Posterior vena cava (tissue), 2 donors: ENCODE results near the gene SYT8. TPM values are rescaled to one million over a fixed set of nuclear protein-coding genes. Genes with fewer than 3 reads are reported as not detected.
A peak's percentile ranks its signal among the peaks of the same experiment; 100 is the strongest.
"Not testable (repeated sequence)": the region's sequence is repeated elsewhere in the genome, so short reads cannot be mapped to it uniquely, and the experiment has no call there.

Source experiments
- DNase-seq: peaks from one replicate; pipeline ENCODE4 v3.0.0-alpha.2; 2020; ENCODE audit warnings: low spot score
- intact Hi-C, 2 donors: fragments of 100-400 bp; cut with DNase I; formaldehyde crosslinking; loops; one replicate each; pipeline versions ENCODE4 v1.14.1 to v1.14.2; 2022 to 2023
- long read RNA-seq, 2 donors: library from polyadenylated mRNA; unstranded; transcript quantifications; one replicate each; pipeline ENCODE4 v2.0.0, GENCODE V29; 2020 to 2021
- total RNA-seq, 2 donors: library from RNA; stranded (reverse); fragmentation: NEBNext Ultra II Directional; extraction: Animal tissue kit (Norgen Biotek cat#: 25700); gene quantifications; one replicate each; pipeline ENCODE4 v1.2.1, GENCODE V29; 2021
- donor health status: DM: yes; HTN: yes; CAD: no.
- donor health status: DM: yes; HTN: yes; CAD: no.

The SYT8 gene, protein sequence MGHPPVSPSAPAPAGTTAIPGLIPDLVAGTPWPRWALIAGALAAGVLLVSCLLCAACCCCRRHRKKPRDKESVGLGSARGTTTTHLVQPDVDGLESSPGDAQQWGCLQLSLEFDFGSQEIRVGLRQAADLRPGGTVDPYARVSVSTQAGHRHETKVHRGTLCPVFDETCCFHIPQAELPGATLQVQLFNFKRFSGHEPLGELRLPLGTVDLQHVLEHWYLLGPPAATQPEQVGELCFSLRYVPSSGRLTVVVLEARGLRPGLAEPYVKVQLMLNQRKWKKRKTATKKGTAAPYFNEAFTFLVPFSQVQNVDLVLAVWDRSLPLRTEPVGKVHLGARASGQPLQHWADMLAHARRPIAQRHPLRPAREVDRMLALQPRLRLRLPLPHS
- not detected for total RNA-seq
- long read RNA-seq, donor 1 = 0 reads
- long read RNA-seq, donor 2 = 0 reads

DNA sequence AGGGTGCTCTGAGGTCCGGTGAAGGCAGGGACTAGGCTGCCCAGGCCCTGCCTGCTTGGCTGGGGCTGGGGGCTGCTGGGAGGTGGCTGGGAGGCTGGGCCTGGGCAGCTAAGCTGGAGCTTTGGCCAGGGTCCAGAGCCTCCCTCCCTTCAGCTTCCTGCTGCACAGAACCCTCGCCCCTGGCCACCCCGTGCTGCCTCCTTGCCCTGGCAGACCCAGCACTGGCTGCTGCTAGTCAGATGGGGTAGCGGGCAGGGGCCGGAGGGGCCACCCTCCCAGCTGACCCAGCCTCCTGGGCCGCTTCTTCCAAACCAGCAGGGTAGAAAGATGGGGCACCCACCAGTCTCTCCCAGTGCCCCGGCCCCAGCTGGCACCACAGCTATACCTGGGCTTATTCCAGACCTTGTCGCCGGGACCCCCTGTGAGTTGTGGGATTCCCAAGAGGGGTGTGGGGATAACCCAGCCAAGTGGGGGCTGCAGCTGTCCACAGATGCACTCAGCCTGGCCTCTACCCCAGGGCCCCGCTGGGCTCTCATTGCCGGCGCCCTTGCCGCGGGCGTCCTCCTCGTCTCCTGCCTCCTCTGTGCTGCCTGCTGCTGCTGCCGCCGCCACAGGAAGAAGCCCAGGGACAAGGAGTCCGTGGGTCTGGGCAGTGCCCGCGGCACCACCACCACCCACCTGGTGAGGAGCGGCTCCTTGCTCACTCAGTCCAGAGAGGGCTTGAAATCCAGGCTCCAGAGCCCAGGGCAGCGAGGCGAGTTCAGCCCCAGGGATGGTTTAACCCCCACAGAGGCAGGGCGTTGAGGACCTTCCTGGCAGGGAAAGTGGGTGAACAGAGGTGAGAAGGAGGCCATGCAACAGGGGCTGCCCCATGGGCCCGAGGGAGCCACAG is at the start of gene SYT8:
SYT8 (plus strand) TSS at position 212 of the 892 bp plus-strand sequence; CDS start at position 328, 116 bp downstream.
- intact Hi-C loops = loop anchor here (2.0 to 5.0 kb wide), 3 partner anchors 142 to 322 kb away; no protein-coding TSS in a partner anchor
- no peak for DNase-seq

DNA sequence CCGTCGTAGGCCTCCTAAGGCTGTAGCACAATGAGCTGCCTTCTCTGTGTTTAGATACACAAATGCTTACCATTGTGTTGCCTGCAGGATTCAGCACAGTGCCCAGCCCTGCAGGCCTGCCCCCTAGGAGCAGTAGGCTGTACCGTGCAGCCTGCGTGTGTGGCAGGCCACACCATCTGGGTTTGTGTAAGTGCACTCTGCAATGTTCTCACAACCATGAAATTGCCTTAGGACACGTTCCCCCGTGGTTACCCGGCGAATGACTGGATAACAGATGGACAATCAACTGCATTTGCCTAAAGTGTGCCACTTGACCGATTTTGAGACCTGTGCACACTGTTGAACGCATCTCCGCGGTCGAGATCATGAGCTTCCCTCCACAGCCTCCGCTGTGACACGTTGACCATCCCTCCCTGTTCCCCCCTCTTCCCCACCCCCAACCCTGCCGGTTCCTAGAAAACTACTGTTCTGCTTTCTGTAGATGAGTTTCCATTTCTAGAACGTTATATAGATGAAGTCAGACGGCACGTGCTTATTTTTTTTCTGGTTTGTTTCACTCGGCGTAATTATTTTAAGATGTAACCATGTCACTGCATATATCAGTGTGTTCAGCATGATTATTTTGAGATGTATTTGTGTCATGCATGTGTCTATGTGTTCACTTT is 48.9 kb upstream of the SYT8 start:
- peak; percentile 82 for DNase-seq
- intact Hi-C loops = no loop called here

DNA sequence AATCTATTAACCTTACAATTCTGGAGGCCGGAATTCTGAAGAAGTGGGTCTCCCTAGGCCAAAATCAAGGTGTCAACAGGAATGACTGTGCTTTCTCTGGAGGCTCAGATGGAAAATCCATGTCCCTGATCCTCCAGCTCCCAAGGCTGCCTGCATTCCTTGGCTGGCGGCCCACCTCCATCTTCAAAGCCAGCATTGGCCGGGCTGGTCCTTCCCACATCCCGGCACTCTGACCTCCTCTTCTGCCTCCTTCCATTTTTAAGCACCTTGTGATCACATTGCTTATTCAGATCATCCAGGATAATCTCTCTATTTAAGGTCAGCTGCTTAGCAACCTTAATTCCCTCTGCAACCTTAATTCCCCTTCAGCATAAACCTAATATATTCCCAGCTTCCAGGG is 48.3 kb upstream of the SYT8 start:
- intact Hi-C loops = no loop called here
- DNase-seq = peak; percentile 17

DNA sequence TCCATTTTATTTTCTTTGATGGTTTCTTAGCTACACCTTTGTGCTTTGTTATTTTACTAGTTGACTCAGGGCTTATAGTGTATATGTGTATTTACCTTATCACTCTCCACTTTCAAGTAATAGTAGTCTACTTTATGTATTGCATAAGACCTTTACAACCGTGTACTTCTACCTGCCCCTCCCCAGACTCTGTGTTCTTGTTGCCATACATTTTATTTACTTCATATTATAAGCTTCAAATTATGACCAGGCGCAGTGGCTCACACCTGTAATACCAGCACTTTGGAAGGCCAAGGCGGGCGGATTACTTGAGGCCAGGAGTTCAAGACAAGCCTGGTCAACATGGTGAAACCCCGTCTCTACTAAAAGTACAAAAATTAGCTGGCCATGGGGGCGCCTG is 42.9 kb upstream of the SYT8 start:
- intact Hi-C loops = no loop called here

DNA sequence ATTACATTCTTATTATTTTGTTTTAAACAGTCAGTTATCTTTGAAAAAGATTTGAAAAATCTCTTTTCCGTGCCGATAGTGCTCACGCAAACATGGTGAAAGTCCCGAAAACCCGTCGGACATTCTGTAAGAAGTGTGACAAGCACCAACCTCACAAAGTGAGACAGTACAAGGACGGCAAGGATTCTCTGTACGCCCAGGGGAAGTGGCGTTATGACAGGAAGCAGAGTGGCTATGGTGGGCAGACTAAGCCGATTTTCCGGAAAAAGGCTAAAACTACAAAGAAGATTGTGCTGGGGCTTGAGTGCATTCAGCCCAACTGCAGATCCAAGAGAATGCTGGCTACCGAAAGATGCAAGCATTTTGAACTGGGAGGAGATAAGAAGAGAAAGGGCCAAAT is 42.3 kb upstream of the SYT8 start:
- peak; percentile 15 for DNase-seq
- intact Hi-C loops = no loop called here

More for the DNA sequence above, 42.9 kb upstream of the SYT8 start:
- peak; percentile 49 for DNase-seq

DNA sequence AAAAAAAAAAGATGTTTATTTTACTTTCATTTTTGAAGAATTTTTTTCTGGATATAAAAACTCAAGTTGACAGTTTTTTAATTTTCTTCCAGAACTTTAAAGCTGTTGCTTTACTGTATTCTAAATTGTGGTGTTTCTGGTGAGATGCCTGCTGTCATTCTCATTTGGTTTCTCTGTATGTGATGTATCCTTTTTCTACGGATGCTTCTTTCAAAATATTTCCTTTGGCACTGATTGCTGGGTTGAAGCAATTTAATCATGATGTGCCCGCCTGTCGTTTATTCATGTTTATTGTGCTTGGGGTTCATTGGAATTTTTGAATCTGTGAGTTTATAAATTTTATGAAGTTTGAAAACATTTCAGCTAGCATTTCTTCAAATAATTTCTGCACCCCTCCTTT is 41.7 kb upstream of the SYT8 start:
- intact Hi-C loops = no loop called here
- no peak for DNase-seq

DNA sequence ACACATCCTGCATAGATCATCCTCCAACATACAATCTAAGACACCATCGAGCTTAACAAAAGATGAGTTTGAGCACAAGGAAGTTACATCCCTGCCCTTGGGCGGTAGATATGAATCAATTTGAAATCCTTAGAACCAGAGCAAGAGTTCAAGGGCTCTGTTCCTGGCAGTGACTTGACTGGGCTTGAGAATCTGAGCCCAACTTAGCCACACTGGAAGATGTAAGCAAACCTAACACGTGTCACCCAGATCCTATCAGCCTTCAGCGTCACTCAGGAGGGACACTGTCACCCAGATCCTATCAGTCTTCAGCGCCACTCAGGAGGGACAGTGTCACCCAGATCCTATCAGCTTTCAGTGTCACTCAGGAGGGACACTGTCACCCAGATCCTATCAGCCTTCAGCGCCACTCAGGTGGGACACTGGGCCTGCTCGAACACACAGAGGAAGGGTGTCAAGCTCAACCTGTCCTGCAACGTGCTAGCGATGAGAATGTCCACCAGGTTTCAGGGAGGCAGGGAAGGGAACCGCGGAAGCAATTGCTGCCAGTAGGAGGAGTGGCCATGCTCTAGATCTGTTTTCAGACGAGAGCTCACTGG is 38.3 kb upstream of the SYT8 start:
- intact Hi-C loops = no loop called here
- DNase-seq = peak; percentile 35

GRCh38 chr11:1797391-1798125 is 37.2 kb upstream of the SYT8 start:
- intact Hi-C loops = no loop called here

GRCh38 chr11:1803246-1803645 is 31.5 kb upstream of the SYT8 start:
- intact Hi-C loops = no loop called here
- DNase-seq = no peak

More at GRCh38 chr11:1797391-1798125, 37.2 kb upstream of the SYT8 start:
- no peak for DNase-seq

DNA sequence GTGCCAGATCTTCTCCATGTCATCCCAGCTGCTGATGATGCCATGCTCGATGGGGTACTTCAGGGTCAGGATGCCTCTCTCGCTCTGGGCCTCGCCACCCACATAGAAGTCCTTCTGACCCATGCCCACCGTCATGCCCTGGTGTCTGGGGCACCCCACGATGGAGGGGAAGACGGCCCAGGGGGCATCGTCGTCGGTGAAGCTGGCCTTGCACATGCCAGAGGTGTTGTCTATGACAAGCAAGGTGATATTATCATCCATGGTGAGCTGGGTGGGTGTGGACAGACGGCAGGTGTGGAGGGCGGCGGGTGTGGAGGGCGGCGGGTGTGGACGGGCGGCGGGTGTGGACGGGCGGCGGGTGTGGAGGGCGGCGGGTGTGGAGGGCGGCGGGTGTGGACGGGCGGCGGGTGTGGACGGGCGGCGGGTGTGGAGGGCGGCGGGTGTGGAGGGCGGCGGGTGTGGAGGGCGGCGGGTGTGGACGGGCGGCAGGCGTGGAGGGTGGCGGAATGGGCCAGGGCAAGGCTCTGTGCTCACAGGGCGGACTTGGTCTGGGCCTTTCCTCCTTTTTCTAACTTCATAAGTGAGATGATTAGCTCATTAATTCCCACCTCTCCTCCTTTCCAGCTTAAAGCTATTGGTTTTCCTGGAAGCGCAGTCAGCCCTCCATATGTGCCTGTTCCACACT is 30.8 kb upstream of the SYT8 start:
- DNase-seq, intact Hi-C loops: not testable (repeated sequence)

- intact Hi-C loops = no loop called here
- no peak for DNase-seq
Measured at GRCh38 chr11:1805525-1805924, 29.3 kb upstream of the SYT8 start.

DNA sequence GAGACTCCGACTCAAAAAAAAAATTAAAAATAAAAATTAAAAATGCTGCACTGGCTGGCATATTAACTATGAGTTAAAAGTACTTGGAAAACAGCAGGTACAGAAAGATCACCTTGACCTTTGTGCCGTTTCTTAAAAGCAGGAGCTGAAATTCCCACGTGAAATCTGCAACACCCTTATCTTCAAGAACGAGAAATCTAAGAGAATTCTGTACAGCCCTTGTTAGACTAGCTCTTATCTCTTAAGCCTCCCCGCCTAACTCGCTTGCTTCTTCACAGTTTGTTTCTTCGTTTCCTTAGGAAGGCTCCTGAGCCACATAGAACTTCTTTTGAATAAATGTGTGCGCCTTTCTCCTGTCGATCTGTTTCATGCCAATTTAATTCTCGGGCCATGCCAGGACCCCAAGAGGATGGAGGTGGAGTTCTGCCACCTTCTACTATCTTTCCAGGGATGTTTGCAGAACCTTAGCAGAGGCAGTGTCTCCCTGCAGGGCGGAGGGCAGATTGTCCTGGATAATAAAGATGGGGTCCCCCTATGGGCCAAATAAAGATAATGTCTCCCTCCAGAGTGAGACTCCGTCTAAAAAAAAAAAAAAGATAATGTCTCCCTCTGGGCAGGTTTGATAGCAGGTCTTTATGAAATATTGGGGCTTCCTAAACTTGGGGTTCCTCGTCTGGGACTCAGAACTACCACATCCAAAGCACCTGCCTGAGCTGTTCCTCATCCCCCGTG is 27.4 kb upstream of the SYT8 start:
- DNase-seq = no peak
- intact Hi-C loops = no loop called here

GRCh38 chr11:1810761-1811160 is 24.0 kb upstream of the SYT8 start:
- intact Hi-C loops = no loop called here
- no peak for DNase-seq

DNA sequence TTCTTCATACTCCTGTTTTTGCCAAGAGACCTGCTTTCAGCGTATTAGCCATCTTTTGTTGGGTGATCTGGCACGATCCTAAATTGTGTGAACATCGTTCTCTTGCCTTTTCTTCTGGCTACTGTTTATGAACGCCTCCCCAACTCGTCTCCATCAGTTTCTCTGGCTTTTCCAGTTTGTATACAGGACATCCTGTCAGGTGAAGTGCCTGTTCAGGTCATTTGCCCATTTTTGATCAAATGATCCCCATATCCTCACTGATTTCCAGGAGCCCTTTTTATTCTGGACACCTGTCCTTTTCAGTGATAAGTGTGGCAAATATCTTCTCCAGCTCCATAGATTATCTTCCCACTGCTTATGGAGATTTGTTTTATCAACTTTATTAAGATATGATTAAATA is 22.5 kb upstream of the SYT8 start:
- DNase-seq = no peak
- intact Hi-C loops = no loop called here

DNA sequence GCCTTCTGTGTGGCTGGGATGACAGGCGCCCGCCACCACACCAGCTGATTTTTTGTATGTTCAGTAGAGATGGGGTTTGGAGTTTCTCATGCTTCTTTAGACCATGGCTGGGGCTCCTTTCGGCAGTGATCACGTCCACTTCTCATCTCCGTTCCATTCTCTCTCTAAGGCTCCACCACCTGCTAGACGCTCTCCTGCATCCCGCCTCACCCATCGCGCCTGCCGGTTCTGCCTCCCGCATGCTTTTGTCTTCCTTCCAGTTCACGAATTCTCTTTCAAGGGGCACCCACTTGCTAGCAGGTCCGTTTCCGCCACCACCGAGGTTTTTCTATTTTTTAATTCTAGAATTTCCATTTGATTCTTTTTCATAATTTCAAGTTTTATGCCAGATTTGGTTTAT is 22.0 kb upstream of the SYT8 start:
- intact Hi-C loops = no loop called here
- DNase-seq = no peak

DNA sequence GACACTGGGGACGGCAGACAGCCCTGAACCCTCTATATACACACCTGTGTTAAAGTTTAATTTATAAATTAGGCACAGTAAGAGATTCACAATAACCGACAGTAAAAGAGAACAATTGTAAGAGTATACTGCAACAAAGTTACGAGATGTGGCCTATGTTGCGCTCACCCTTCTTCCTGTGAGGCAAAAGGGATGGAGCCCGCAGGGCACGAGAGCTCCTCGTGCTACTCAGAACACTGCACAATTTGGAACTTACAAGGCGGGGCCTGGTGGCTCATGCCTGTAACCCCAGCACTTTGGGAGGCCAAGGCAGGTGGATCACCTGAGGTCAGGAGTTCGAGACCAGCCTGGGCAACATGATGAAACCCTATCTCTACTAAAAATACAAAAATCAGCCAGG is 21.4 kb upstream of the SYT8 start:
- intact Hi-C loops = not testable (repeated sequence)

GRCh38 chr11:1814691-1815090 is 20.1 kb upstream of the SYT8 start:
- no peak for DNase-seq
- intact Hi-C loops = no loop called here

More for the DNA sequence above, 21.4 kb upstream of the SYT8 start:
- not testable (repeated sequence) for DNase-seq
